HepG2 (cell line): ENCODE data around the gene KCTD6. TPM values are rescaled to one million over a fixed set of nuclear protein-coding genes. Genes with fewer than 3 reads are reported as not detected.

Experiments used
- ARNT2 ChIP-seq: sonication (generic); formaldehyde crosslinking; IDR thresholded peaks from 2 replicates; pipeline ENCODE4 v1.8.0; 2022; ENCODE audit warnings: mild to moderate bottlenecking, low read depth, missing genetic modification reagents, moderate library complexity
- BCL6 ChIP-seq: IDR thresholded peaks from 2 replicates; pipeline ENCODE4 v1.6.1; 2016; ENCODE audit warnings: missing genetic modification reagents, missing compliant biosample characterization
- CHD2 ChIP-seq: IDR thresholded peaks from 2 replicates; pipeline ENCODE4 v1.6.1; 2011; ENCODE audit warnings: low read depth, low read length, improper control_type of control experiment
- CREM ChIP-seq, 2 experiments: sonication (generic) in 1 of 2; formaldehyde crosslinking in 1 of 2; IDR thresholded peaks; 2 replicates each; pipeline versions ENCODE4 v1.4.0 to v1.6.1; 2016 to 2020; ENCODE audit warnings: antibody characterized with exemption in 1 of 2, mild to moderate bottlenecking in 1 of 2, missing genetic modification reagents in 1 of 2
- FOXK1 ChIP-seq: sonication (generic); formaldehyde crosslinking; IDR thresholded peaks from 2 replicates; pipeline ENCODE4 v1.4.0; 2020; ENCODE audit warnings: low read depth, missing genetic modification reagents, borderline replicate concordance
- FOXO1 ChIP-seq: sonication (generic); formaldehyde crosslinking; IDR thresholded peaks from 2 replicates; pipeline ENCODE4 v1.4.0; 2020; ENCODE audit warnings: missing genetic modification reagents
- HOXA3 ChIP-seq: sonication (generic); formaldehyde crosslinking; IDR thresholded peaks from 2 replicates; pipeline ENCODE4 v1.5.0; 2020; ENCODE audit warnings: missing genetic modification reagents
- IRF2 ChIP-seq: IDR thresholded peaks from 2 replicates; pipeline ENCODE4 v1.6.1; 2018; ENCODE audit warnings: missing genetic modification reagents, missing compliant biosample characterization
- MED1 ChIP-seq: sonication (generic); formaldehyde crosslinking; IDR thresholded peaks from 2 replicates; pipeline ENCODE4 v1.4.0; 2020; ENCODE audit warnings: missing genetic modification reagents
- MTA1 ChIP-seq: sonication (generic); formaldehyde crosslinking; IDR thresholded peaks from 2 replicates; pipeline ENCODE4 v1.4.0; 2020; ENCODE audit warnings: missing genetic modification reagents, mild to moderate bottlenecking, borderline replicate concordance
- PHB2 ChIP-seq: fragments of 450-650 bp; IDR thresholded peaks from 2 replicates; pipeline ENCODE4 v1.6.1; 2018; ENCODE audit not compliant: partially characterized antibody
- RAD21 ChIP-seq: fragments of 450-650 bp; formaldehyde crosslinking; IDR thresholded peaks from 2 replicates; pipeline ENCODE4 v1.5.0; 2020; ENCODE audit warnings: mild to moderate bottlenecking
- STAG1 ChIP-seq: sonication (generic); formaldehyde crosslinking; IDR thresholded peaks from 2 replicates; pipeline ENCODE4 v1.4.0; 2020; ENCODE audit warnings: missing genetic modification reagents
- THAP11 ChIP-seq: IDR thresholded peaks from 2 replicates; pipeline ENCODE4 v1.6.1; 2016; ENCODE audit warnings: missing biosample characterization, missing genetic modification reagents
- ZBTB1 ChIP-seq: sonication (generic); formaldehyde crosslinking; IDR thresholded peaks from 2 replicates; pipeline ENCODE4 v1.4.0; 2020; ENCODE audit warnings: missing genetic modification reagents, borderline replicate concordance
- ZBTB43 ChIP-seq: sonication (generic); formaldehyde crosslinking; conservative IDR thresholded peaks from 2 replicates; pipeline ENCODE4 v1.4.0; 2020; ENCODE audit warnings: missing genetic modification reagents
- ZFX ChIP-seq: sonication (generic); formaldehyde crosslinking; IDR thresholded peaks from 2 replicates; pipeline ENCODE4 v1.4.0; 2020; ENCODE audit warnings: mild to moderate bottlenecking, low read depth, missing genetic modification reagents, moderate library complexity
- ZNF432 ChIP-seq: sonication (generic); formaldehyde crosslinking; IDR thresholded peaks from 2 replicates; pipeline ENCODE4 v1.5.0; 2020; ENCODE audit warnings: missing genetic modification reagents, mild to moderate bottlenecking, borderline replicate concordance
- polyA plus RNA-seq, 8 experiments: library from polyadenylated mRNA; depleted of rRNA in 3 of 8; stranded (reverse) in 7 of 8; unstranded in 1 of 8; fragments of >200 nt; fragmentation: Illumina TruSeq in 4 of 8; extraction: Trizol in 4 of 8; gene quantifications; 2 replicates each; pipeline versions ENCODE4 v1.2.1 to v1.2.3, GENCODE V29; 2011 to 2016; ENCODE audit warnings: low read depth in 4 of 8, missing spikeins in 1 of 8, mixed read lengths in 1 of 8; ENCODE audit not compliant: insufficient read depth in 1 of 8
- total RNA-seq, 5 experiments: library from RNA; depleted of rRNA; stranded (reverse); fragments of >200 nt; fragmentation: Illumina TruSeq; extraction: Trizol; gene quantifications; 2 replicates each; pipeline ENCODE4 v1.2.3, GENCODE V29; 2016; ENCODE audit warnings: low read depth in 1 of 5
- TF ChIP-seq, protein P1 (sequence below): sonication (generic); formaldehyde crosslinking; IDR thresholded peaks from 2 replicates; pipeline ENCODE4 v1.9.0; 2021; ENCODE audit warnings: missing genetic modification reagents, borderline replicate concordance
- TF ChIP-seq, protein P2 (sequence below): sonication (generic); formaldehyde crosslinking; IDR thresholded peaks from 2 replicates; pipeline ENCODE4 v1.8.0; 2022; ENCODE audit warnings: missing genetic modification reagents, mild to moderate bottlenecking, moderate library complexity, borderline replicate concordance
- TF ChIP-seq, protein P3 (sequence below): sonication (generic); formaldehyde crosslinking; IDR thresholded peaks from 2 replicates; pipeline ENCODE4 v1.5.1; 2020; ENCODE audit warnings: mild to moderate bottlenecking, moderate library complexity, missing genetic modification reagents

The KCTD6 gene
- total and polyA plus RNA-seq, 2 of the 13 experiments (the other 11 are each of a cell fraction or from before 2014, with no cell fraction given), result 13.4 to 14.2 TPM

GRCh38 chr3:58532794-58533220 is 40.9 kb downstream of the KCTD6 start (continued):
- TF ChIP-seq CREM (IDR thresholded peaks at IDR 0.05) (no peak), CREM (CRISPR knock-in tag; IDR thresholded peaks at IDR 0.05) (no peak), HOXA3 (CRISPR knock-in tag) (peak; percentile 10; the same call in 1 of the 2 replicates), MED1 (CRISPR knock-in tag) (peak; percentile 39; the same call in 1 of the 2 replicates), ZBTB43 (CRISPR knock-in tag) (no peak), ZNF432 (CRISPR knock-in tag) (no peak), CHD2 (no peak), MTA1 (CRISPR knock-in tag) (0 out of 2 replicates have a peak, but pooled peaks have one; percentile 64), ARNT2 (CRISPR knock-in tag) (no peak), ZBTB1 (CRISPR knock-in tag) (no peak), IRF2 (CRISPR knock-in tag) (peak; percentile 55; the same call in 1 of the 2 replicates), STAG1 (CRISPR knock-in tag) (peak; percentile 93), RAD21 (CRISPR knock-in tag) (peak; percentile 89), PHB2 (no peak), ZFX (CRISPR knock-in tag) (peak; percentile 48; the same call in 1 of the 2 replicates), FOXK1 (CRISPR knock-in tag) (no peak), FOXO1 (CRISPR knock-in tag) (0 out of 2 replicates have a peak, but pooled peaks have one; percentile 38), BCL6 (CRISPR knock-in tag) (0 out of 2 replicates have a peak, but pooled peaks have one; percentile 23), THAP11 (CRISPR knock-in tag) (peak; percentile 34; the same call in 1 of the 2 replicates)
- TF ChIP-seq, protein P1, sequence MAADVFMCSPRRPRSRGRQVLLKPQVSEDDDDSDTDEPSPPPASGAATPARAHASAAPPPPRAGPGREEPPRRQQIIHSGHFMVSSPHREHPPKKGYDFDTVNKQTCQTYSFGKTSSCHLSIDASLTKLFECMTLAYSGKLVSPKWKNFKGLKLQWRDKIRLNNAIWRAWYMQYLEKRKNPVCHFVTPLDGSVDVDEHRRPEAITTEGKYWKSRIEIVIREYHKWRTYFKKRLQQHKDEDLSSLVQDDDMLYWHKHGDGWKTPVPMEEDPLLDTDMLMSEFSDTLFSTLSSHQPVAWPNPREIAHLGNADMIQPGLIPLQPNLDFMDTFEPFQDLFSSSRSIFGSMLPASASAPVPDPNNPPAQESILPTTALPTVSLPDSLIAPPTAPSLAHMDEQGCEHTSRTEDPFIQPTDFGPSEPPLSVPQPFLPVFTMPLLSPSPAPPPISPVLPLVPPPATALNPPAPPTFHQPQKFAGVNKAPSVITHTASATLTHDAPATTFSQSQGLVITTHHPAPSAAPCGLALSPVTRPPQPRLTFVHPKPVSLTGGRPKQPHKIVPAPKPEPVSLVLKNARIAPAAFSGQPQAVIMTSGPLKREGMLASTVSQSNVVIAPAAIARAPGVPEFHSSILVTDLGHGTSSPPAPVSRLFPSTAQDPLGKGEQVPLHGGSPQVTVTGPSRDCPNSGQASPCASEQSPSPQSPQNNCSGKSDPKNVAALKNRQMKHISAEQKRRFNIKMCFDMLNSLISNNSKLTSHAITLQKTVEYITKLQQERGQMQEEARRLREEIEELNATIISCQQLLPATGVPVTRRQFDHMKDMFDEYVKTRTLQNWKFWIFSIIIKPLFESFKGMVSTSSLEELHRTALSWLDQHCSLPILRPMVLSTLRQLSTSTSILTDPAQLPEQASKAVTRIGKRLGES (CRISPR knock-in tag), result no peak
- TF ChIP-seq, protein P2, sequence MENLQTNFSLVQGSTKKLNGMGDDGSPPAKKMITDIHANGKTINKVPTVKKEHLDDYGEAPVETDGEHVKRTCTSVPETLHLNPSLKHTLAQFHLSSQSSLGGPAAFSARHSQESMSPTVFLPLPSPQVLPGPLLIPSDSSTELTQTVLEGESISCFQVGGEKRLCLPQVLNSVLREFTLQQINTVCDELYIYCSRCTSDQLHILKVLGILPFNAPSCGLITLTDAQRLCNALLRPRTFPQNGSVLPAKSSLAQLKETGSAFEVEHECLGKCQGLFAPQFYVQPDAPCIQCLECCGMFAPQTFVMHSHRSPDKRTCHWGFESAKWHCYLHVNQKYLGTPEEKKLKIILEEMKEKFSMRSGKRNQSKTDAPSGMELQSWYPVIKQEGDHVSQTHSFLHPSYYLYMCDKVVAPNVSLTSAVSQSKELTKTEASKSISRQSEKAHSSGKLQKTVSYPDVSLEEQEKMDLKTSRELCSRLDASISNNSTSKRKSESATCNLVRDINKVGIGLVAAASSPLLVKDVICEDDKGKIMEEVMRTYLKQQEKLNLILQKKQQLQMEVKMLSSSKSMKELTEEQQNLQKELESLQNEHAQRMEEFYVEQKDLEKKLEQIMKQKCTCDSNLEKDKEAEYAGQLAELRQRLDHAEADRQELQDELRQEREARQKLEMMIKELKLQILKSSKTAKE (CRISPR knock-in tag), result no peak
- TF ChIP-seq, protein P3, sequence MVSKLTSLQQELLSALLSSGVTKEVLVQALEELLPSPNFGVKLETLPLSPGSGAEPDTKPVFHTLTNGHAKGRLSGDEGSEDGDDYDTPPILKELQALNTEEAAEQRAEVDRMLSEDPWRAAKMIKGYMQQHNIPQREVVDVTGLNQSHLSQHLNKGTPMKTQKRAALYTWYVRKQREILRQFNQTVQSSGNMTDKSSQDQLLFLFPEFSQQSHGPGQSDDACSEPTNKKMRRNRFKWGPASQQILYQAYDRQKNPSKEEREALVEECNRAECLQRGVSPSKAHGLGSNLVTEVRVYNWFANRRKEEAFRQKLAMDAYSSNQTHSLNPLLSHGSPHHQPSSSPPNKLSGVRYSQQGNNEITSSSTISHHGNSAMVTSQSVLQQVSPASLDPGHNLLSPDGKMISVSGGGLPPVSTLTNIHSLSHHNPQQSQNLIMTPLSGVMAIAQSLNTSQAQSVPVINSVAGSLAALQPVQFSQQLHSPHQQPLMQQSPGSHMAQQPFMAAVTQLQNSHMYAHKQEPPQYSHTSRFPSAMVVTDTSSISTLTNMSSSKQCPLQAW (CRISPR knock-in tag), result peak; percentile 72; the same call in 1 of the 2 replicates
